ENCODE measurements around the gene MYO5B.

DNA sequence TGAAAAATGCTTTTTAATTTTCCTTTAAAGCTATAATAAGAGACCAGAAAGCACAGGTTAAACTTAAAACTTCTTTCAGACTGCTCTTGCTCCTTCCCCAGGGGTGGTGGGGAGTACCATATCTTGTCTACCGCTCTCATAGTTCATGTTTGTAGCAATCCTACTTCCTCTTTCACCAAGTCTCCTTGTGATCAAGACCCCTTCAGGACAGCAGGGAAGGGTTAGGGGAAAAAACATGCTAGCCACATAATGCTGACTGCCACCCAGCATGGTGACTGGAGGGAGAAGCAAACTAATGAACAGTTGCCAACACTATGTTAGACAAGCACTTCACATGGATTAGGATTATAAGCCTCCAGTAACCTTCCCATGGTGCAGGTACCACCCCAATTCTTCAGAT lies 8.6 kb downstream of the MYO5B start:
- TF ChIP-seq CTCF (IDR thresholded peaks at IDR 0.05; ENCODE audit: poor library complexity, severe bottlenecking) (no peak), EZH2 (IDR thresholded peaks at IDR 0.05; ENCODE audit: borderline replicate concordance, insufficient read depth, low read length, poor library complexity, severe bottlenecking) (no peak), SMC3 (conservative IDR thresholded peaks at IDR 0.05; ENCODE audit: poor library complexity) (no peak), EP300 (conservative IDR thresholded peaks at IDR 0.05; ENCODE audit: poor library complexity, severe bottlenecking) (no peak), TAF1 (IDR thresholded peaks at IDR 0.05; ENCODE audit: low read depth) (no peak), POLR2AphosphoS5 (IDR thresholded peaks at IDR 0.05) (no peak), RAD21 (conservative IDR thresholded peaks at IDR 0.05) (no peak), MXI1 (conservative IDR thresholded peaks at IDR 0.05; ENCODE audit: poor library complexity, severe bottlenecking) (no peak)
- TF ChIP-seq, protein P1, sequence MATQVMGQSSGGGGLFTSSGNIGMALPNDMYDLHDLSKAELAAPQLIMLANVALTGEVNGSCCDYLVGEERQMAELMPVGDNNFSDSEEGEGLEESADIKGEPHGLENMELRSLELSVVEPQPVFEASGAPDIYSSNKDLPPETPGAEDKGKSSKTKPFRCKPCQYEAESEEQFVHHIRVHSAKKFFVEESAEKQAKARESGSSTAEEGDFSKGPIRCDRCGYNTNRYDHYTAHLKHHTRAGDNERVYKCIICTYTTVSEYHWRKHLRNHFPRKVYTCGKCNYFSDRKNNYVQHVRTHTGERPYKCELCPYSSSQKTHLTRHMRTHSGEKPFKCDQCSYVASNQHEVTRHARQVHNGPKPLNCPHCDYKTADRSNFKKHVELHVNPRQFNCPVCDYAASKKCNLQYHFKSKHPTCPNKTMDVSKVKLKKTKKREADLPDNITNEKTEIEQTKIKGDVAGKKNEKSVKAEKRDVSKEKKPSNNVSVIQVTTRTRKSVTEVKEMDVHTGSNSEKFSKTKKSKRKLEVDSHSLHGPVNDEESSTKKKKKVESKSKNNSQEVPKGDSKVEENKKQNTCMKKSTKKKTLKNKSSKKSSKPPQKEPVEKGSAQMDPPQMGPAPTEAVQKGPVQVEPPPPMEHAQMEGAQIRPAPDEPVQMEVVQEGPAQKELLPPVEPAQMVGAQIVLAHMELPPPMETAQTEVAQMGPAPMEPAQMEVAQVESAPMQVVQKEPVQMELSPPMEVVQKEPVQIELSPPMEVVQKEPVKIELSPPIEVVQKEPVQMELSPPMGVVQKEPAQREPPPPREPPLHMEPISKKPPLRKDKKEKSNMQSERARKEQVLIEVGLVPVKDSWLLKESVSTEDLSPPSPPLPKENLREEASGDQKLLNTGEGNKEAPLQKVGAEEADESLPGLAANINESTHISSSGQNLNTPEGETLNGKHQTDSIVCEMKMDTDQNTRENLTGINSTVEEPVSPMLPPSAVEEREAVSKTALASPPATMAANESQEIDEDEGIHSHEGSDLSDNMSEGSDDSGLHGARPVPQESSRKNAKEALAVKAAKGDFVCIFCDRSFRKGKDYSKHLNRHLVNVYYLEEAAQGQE (IDR thresholded peaks at IDR 0.05; ENCODE audit: borderline replicate concordance), result no peak
